MM.1S (cell line): ENCODE measurements around the gene DGKI.

Experiments used
- DNase-seq: peaks from one replicate; pipeline ENCODE4 v3.0.0-alpha.2; 2015
- H2AFZ ChIP-seq: fragments of 300-600 bp; sonication (generic); 2 replicates; pipeline ENCODE4 v1.6.0; 2016; ENCODE audit warnings: antibody characterized with exemption, low read length
- H3F3A ChIP-seq: fragments of 300-600 bp; sonication (generic); 2 replicates; pipeline ENCODE4 v1.6.1; 2016; ENCODE audit warnings: mild to moderate bottlenecking, antibody characterized with exemption, low read length, moderate library complexity, mixed read lengths; ENCODE audit not compliant: insufficient read depth
- H3K27ac ChIP-seq: fragments of 300-600 bp; sonication (generic); 2 replicates; pipeline ENCODE4 v1.5.1; 2016; ENCODE audit warnings: mild to moderate bottlenecking, low read length
- H3K27me3 ChIP-seq: fragments of 300-600 bp; sonication (generic); replicated peaks from 2 replicates; pipeline ENCODE4 v1.6.0; 2016; ENCODE audit warnings: low read length; ENCODE audit not compliant: insufficient read depth
- H3K36me3 ChIP-seq: fragments of 300-600 bp; sonication (generic); replicated peaks from 2 replicates; pipeline ENCODE4 v1.6.1; 2016; ENCODE audit warnings: mild to moderate bottlenecking, low read length, mixed read lengths; ENCODE audit not compliant: insufficient read depth
- H3K4me1 ChIP-seq: fragments of 300-600 bp; sonication (generic); 2 replicates; pipeline ENCODE4 v1.6.1; 2016; ENCODE audit warnings: low read length, mixed read lengths
- H3K4me2 ChIP-seq: fragments of 300-600 bp; sonication (generic); 2 replicates; pipeline ENCODE4 v1.6.0; 2016; ENCODE audit warnings: low read depth, low read length
- H3K4me3 ChIP-seq: fragments of 300-600 bp; sonication (generic); 2 replicates; pipeline ENCODE4 v1.5.1; 2016; ENCODE audit warnings: low read length, mixed read lengths
- H3K79me2 ChIP-seq: fragments of 300-600 bp; sonication (generic); 2 replicates; pipeline ENCODE4 v1.6.1; 2016; ENCODE audit warnings: mixed run types, low read length, mixed read lengths
- H3K9ac ChIP-seq: fragments of 300-600 bp; sonication (generic); 2 replicates; pipeline ENCODE4 v1.6.1; 2016; ENCODE audit warnings: low read length, mixed read lengths
- H3K9me2 ChIP-seq: fragments of 300-600 bp; sonication (generic); replicated peaks from 2 replicates; pipeline ENCODE4 v1.6.1; 2016; ENCODE audit warnings: mild to moderate bottlenecking, low read length, mixed read lengths; ENCODE audit not compliant: insufficient read depth
- H3K9me3 ChIP-seq: fragments of 300-600 bp; sonication (generic); replicated peaks from 2 replicates; pipeline ENCODE4 v1.6.1; 2016; ENCODE audit warnings: mild to moderate bottlenecking, low read length, mixed read lengths; ENCODE audit not compliant: insufficient read depth
- H4K20me1 ChIP-seq: fragments of 300-600 bp; sonication (generic); 2 replicates; pipeline ENCODE4 v1.6.1; 2016; ENCODE audit warnings: mild to moderate bottlenecking, low read length, moderate library complexity, mixed read lengths; ENCODE audit not compliant: insufficient read depth
- EZH2 ChIP-seq: fragments of 300-600 bp; sonication (generic); optimal IDR thresholded peaks from 2 replicates; pipeline ENCODE3; 2017; ENCODE audit warnings: low read depth, mild to moderate bottlenecking, antibody characterized with exemption, low read length, mixed read lengths
- EZH2phosphoT487 ChIP-seq: fragments of 300-600 bp; sonication (generic); IDR thresholded peaks from 2 replicates; pipeline ENCODE4 v1.6.1; 2018; ENCODE audit warnings: antibody characterized with exemption, low read length
- TF ChIP-seq, protein P1 (sequence below): fragments of 300-600 bp; sonication (generic); IDR thresholded peaks from 2 replicates; pipeline ENCODE4 v1.5.1; 2016; ENCODE audit warnings: antibody characterized with exemption, low read length, mixed read lengths

Gene DGKI

DNA sequence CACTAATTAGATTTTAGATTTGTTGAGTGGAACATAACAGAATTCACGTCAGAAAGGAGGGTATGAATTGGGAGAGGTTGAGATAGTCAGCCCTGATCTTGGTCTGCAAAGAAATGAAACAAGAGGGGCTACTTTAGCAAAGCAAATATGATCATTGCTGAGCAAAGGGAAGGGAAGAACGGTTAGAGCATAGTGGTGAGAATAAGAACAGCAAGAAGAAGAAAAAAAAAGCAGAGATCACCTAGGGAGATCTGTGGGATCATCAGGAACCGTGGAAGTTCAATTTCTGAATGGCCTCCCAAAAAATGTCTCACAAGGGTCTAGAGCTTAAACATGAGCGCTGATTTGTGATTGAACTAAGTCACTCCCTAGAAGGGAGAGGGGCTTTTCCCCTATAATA, 156.1 kb downstream of the DGKI start:
- Histone ChIP-seq H3K4me3 (no peak overlapping the region), H3K9me3 (no peaks in the 10 kb centered on the region), H3K79me2 (no peaks in the 10 kb centered on the region), H2AFZ (no peak overlapping the region), H3K9ac (no peak overlapping the region), H3K36me3 (no peaks in the 10 kb centered on the region), H3K4me2 (no peak overlapping the region), H4K20me1 (no peaks in the 10 kb centered on the region), H3K27ac (no peak overlapping the region), H3K9me2 (no peaks in the 10 kb centered on the region), H3F3A (no peaks in the 10 kb centered on the region), H3K4me1 (no peaks in the 10 kb centered on the region), H3K27me3 (no peaks in the 10 kb centered on the region)
- TF ChIP-seq EZH2phosphoT487 (no peak), EZH2 (no peak)
- TF ChIP-seq, protein P1, sequence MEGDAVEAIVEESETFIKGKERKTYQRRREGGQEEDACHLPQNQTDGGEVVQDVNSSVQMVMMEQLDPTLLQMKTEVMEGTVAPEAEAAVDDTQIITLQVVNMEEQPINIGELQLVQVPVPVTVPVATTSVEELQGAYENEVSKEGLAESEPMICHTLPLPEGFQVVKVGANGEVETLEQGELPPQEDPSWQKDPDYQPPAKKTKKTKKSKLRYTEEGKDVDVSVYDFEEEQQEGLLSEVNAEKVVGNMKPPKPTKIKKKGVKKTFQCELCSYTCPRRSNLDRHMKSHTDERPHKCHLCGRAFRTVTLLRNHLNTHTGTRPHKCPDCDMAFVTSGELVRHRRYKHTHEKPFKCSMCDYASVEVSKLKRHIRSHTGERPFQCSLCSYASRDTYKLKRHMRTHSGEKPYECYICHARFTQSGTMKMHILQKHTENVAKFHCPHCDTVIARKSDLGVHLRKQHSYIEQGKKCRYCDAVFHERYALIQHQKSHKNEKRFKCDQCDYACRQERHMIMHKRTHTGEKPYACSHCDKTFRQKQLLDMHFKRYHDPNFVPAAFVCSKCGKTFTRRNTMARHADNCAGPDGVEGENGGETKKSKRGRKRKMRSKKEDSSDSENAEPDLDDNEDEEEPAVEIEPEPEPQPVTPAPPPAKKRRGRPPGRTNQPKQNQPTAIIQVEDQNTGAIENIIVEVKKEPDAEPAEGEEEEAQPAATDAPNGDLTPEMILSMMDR: no peak
- no peak for DNase-seq

DNA sequence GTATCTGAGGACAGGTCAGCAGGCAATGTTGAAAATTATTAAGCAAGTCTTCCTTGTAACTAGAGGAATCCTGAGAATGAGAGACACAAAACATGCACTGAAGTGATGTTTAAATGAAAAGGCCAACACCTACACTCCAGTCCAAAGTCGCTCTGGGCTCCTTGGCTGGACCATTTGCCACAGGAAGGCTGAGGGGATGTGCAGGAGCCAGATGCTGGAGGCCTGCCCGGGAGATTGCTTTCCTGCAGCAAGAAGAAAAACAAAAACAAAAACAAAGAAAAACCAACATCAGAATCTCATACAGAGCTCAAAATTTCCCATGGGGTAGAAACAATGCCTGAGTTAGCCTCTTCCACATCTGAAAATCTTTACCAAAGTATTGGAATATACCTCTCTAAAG, 157.0 kb downstream of the DGKI start:
- H3K27ac ChIP-seq: no peak overlapping the region
- no peak overlapping the region for H3K4me2 ChIP-seq
- H3F3A ChIP-seq: no peaks in the 10 kb centered on the region
- no peaks in the 10 kb centered on the region for H3K79me2 ChIP-seq
- H3K4me1 ChIP-seq: no peaks in the 10 kb centered on the region
- no peak overlapping the region for H3K9ac ChIP-seq
- H3K27me3 ChIP-seq: no peaks in the 10 kb centered on the region
- H3K9me2 ChIP-seq: no peaks in the 10 kb centered on the region
- H3K9me3 ChIP-seq: no peaks in the 10 kb centered on the region
- no peak overlapping the region for H2AFZ ChIP-seq
- H3K4me3 ChIP-seq: no peak overlapping the region
- no peaks in the 10 kb centered on the region for H4K20me1 ChIP-seq
- DNase-seq: no peak
- TF ChIP-seq, protein P1: no peak
- no peak for TF ChIP-seq EZH2
- no peak for TF ChIP-seq EZH2phosphoT487
- H3K36me3 ChIP-seq: no peaks in the 10 kb centered on the region

DNA sequence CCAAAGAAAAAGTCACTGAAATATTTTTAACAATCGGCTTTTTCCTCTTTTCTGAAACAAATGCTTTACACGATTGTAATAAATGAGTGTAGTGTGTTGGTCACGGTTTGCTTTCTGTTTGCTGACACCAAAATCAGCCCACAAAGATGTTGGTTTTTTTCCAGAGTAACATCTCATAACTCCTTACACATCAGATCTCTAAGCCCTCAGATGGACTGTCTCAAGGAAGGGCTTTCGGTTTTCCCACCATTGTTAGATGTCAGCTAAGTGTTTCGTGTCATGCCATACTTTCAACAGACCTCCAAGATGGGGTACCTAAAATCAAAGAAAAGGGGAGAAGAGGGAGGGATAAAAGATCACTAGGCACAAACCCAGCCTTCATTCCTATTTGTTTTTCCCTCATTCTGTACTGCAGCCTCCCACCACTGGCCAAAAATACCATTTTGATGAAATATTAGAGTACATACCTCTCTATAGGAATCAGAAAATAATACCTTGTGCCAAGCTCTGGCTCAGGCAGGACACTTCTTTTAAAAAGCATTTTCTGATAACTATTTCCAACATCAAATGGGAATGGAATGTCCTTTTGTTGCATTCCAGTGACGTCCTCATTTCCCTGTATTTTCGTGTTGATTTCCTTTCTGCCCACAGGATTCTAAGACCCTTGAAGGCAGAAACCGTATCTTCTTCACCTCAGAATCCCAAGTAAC, 159.1 kb downstream of the DGKI start:
- Histone ChIP-seq H3K9me3 (no peaks in the 10 kb centered on the region), H3K9ac (no peak overlapping the region), H3K4me1 (no peaks in the 10 kb centered on the region), H2AFZ (no peak overlapping the region), H3K4me3 (no peak overlapping the region), H3K27ac (no peak overlapping the region), H3K36me3 (no peaks in the 10 kb centered on the region), H3F3A (no peaks in the 10 kb centered on the region), H3K27me3 (no peaks in the 10 kb centered on the region), H3K4me2 (no peak overlapping the region), H3K79me2 (no peaks in the 10 kb centered on the region), H3K9me2 (no peaks in the 10 kb centered on the region), H4K20me1 (no peaks in the 10 kb centered on the region)
- no peak for DNase-seq
- TF ChIP-seq EZH2phosphoT487: no peak
- no peak for TF ChIP-seq EZH2
- TF ChIP-seq, protein P1: no peak
